Smooth muscle cell (in vitro differentiated cells): ENCODE results near the gene TAF10. TPM values are rescaled to one million over a fixed set of nuclear protein-coding genes. Genes with fewer than 3 reads are reported as not detected.

ENCODE experiments used
- DNase-seq: peaks from one replicate; lab custom pipeline; 2025; ENCODE audit not compliant: unreplicated experiment; lab: John Stamatoyannopoulos, UW
- H2AFZ ChIP-seq: fragments of 200-600 bp; sonication (generic); 2 replicates; pipeline ENCODE4 v1.6.0; 2016; ENCODE audit warnings: antibody characterized with exemption, low read depth, mild to moderate bottlenecking
- H3F3A ChIP-seq: fragments of 200-600 bp; sonication (generic); 2 replicates; pipeline ENCODE4 v1.6.0; 2017; ENCODE audit warnings: antibody characterized with exemption, low read depth
- H3K27ac ChIP-seq: fragments of 200-600 bp; sonication (generic); 2 replicates; pipeline ENCODE4 v1.5.1; 2016; ENCODE audit warnings: low read depth, mild to moderate bottlenecking
- H3K27me3 ChIP-seq: fragments of 200-600 bp; sonication (generic); 2 replicates; pipeline ENCODE4 v1.6.1; 2016; ENCODE audit warnings: low read depth, mild to moderate bottlenecking
- H3K36me3 ChIP-seq: fragments of 200-600 bp; sonication (generic); 2 replicates; pipeline ENCODE4 v1.5.1; 2016; ENCODE audit warnings: low read depth
- H3K4me1 ChIP-seq: fragments of 200-600 bp; sonication (generic); 2 replicates; pipeline ENCODE4 v1.5.1; 2016; ENCODE audit warnings: low read depth
- H3K4me2 ChIP-seq: fragments of 200-600 bp; sonication (generic); 2 replicates; pipeline ENCODE4 v1.6.0; 2016; ENCODE audit warnings: mild to moderate bottlenecking
- H3K4me3 ChIP-seq: fragments of 200-600 bp; sonication (generic); 2 replicates; pipeline ENCODE4 v1.5.1; 2016; ENCODE audit warnings: mild to moderate bottlenecking
- H3K79me2 ChIP-seq: fragments of 200-600 bp; sonication (generic); 2 replicates; pipeline ENCODE4 v1.6.0; 2016; ENCODE audit warnings: low read depth, mild to moderate bottlenecking
- H3K9ac ChIP-seq: fragments of 200-600 bp; sonication (generic); 2 replicates; pipeline ENCODE4 v1.6.0; 2016; ENCODE audit warnings: low read depth
- H3K9me3 ChIP-seq: fragments of 200-600 bp; sonication (generic); replicated peaks from 2 replicates; pipeline ENCODE4 v1.5.1; 2016; ENCODE audit warnings: low read depth
- H4K20me1 ChIP-seq: fragments of 200-600 bp; sonication (generic); 2 replicates; pipeline ENCODE4 v1.6.0; 2016; ENCODE audit warnings: low read depth
- WGBS: methylation state at CpG from one replicate; pipeline ENCODE4 v1.1.7; 2016; ENCODE audit warnings: low lambda C conversion rate; 5-methylcytosine and 5-hydroxymethylcytosine counted together
- polyA plus RNA-seq: library from polyadenylated mRNA; unstranded; fragments of >200 nt; fragmentation: Nextera tagmentation; extraction: Ambion mirVana; gene quantifications from 2 replicates; pipeline ENCODE4 v1.2.1, GENCODE V29; 2016
- total RNA-seq: library from RNA; depleted of rRNA; stranded (reverse); fragments of >200 nt; gene quantifications from 2 replicates; pipeline ENCODE4 v1.2.3, GENCODE V29; 2014
- TF ChIP-seq, protein P1 (sequence below): fragments of 200-600 bp; sonication (generic); IDR thresholded peaks from 2 replicates; pipeline ENCODE4 v1.5.1; 2017; ENCODE audit warnings: borderline replicate concordance, mild to moderate bottlenecking, antibody characterized with exemption; ENCODE audit not compliant: insufficient read depth, poor library complexity, severe bottlenecking

Gene TAF10
- total and polyA plus RNA-seq, 2 experiments from 2014 or later, result 83.3 to 373 TPM

DNA sequence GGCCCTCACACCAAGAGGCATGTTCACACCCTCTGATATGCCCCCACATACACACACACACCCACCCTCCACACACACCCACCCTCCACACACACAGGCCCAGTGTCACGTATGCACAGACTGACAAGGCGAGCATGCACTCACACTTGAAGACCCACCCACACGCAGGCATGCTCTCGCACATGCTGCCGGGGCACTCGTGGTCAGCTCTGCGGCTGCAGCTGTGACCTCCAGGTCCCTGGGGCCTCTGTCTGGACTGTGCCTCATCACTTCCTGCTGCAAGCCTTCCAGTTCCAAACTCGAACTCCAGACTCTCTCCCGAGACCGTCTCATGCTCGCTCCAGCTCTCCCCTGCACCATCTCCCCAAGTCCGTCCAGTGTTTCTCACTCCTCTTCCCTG, 34.1 kb upstream of the TAF10 start:
- H3K36me3 ChIP-seq, result no peaks in the 10 kb centered on the region
- no peak overlapping the region for H3K9ac ChIP-seq
- H4K20me1 ChIP-seq, result peaks cover 49% of the 10 kb centered on the region
- peak overlapping the region; percentile 73 for H3K27ac ChIP-seq
- TF ChIP-seq, protein P1, sequence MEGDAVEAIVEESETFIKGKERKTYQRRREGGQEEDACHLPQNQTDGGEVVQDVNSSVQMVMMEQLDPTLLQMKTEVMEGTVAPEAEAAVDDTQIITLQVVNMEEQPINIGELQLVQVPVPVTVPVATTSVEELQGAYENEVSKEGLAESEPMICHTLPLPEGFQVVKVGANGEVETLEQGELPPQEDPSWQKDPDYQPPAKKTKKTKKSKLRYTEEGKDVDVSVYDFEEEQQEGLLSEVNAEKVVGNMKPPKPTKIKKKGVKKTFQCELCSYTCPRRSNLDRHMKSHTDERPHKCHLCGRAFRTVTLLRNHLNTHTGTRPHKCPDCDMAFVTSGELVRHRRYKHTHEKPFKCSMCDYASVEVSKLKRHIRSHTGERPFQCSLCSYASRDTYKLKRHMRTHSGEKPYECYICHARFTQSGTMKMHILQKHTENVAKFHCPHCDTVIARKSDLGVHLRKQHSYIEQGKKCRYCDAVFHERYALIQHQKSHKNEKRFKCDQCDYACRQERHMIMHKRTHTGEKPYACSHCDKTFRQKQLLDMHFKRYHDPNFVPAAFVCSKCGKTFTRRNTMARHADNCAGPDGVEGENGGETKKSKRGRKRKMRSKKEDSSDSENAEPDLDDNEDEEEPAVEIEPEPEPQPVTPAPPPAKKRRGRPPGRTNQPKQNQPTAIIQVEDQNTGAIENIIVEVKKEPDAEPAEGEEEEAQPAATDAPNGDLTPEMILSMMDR, result no peak
- H3K4me1 ChIP-seq, result peaks cover 11% of the 10 kb centered on the region
- H3K9me3 ChIP-seq, result no peaks in the 10 kb centered on the region
- no peak overlapping the region for H2AFZ ChIP-seq
- no peaks in the 10 kb centered on the region for H3K27me3 ChIP-seq
- H3F3A ChIP-seq, result peaks cover 9% of the 10 kb centered on the region
- peaks cover 32% of the 10 kb centered on the region for H3K79me2 ChIP-seq
- no peak for DNase-seq
- WGBS, result 51% methylated on average over 12 of the region's 12 CpGs
- H3K4me2 ChIP-seq, result peak overlapping the region; percentile 61
- peak overlapping the region; percentile 14 for H3K4me3 ChIP-seq

DNA sequence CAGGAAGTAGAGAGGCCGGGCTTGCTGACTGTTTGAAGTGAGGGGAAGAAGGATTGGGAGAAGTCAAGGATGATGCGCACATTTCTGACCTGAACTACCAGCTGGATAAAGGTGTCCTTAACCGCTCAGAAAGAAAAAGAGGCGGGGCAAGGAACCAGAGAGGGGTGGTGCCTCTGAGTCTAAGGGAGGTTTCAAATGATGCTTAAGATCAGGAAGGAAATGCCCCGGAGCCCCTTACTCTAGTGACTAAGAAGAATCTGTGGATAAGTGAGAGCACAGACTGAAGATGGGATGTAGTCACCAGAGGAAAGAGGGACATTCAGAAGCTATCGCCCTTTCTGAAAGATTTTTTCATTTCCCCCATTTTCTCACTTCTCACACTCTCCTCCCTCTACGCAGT, 30.9 kb upstream of the TAF10 start:
- H4K20me1 ChIP-seq, result peaks cover 62% of the 10 kb centered on the region
- H3K4me3 ChIP-seq, result no peak overlapping the region
- H3K9ac ChIP-seq, result no peak overlapping the region
- H3K27ac ChIP-seq, result no peak overlapping the region
- WGBS, result 94% methylated on average over 7 of the region's 7 CpGs
- peaks cover 30% of the 10 kb centered on the region for H3K79me2 ChIP-seq
- no peak overlapping the region for H2AFZ ChIP-seq
- H3K36me3 ChIP-seq, result no peaks in the 10 kb centered on the region
- no peaks in the 10 kb centered on the region for H3K27me3 ChIP-seq
- TF ChIP-seq, protein P1, result no peak
- peaks cover 4% of the 10 kb centered on the region for H3F3A ChIP-seq
- no peaks in the 10 kb centered on the region for H3K9me3 ChIP-seq
- H3K4me2 ChIP-seq, result no peak overlapping the region
- no peak for DNase-seq
- peaks cover 11% of the 10 kb centered on the region for H3K4me1 ChIP-seq

DNA sequence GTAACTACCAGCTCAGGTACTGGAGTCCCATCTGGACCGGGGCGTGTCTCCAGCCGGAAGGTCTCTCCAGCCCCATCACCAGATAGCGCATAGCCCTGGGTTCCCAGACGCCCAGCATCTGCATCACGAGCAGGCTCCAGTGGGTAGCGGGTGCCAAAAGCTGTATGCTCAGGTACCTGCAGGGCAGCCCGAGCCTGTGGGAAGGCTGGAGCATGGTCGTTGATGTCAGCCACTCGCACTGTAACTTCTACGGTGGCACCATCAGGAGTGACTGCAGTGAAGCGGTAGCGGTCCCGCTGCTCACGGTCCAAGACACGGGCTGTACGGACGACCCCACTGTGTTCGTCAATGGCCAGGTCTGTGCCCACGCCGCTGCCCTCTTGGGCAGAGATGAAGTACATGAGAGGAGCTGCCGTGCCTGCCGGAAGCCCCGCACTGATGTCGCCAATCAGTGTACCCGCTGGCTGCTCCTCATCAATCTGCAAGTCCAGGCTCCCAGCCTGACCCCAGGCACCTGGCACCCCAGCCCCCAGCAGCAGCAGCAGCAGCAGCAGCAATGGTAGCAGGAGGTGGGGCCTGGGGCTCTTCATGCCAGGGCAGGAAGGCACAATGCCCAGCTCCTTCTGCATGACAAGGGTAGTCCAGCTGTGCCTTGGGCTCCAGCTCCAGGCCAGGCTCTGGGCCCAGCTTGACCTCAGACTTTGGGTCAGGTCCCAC, 29.1 kb upstream of the TAF10 start:
- Histone ChIP-seq H2AFZ (no peak overlapping the region), H3K36me3 (no peaks in the 10 kb centered on the region), H3K27me3 (no peaks in the 10 kb centered on the region), H3K9me3 (no peaks in the 10 kb centered on the region), H3F3A (no peaks in the 10 kb centered on the region), H3K4me2 (no peak overlapping the region), H3K9ac (no peak overlapping the region), H3K79me2 (peaks cover 37% of the 10 kb centered on the region), H4K20me1 (peaks cover 68% of the 10 kb centered on the region), H3K27ac (no peak overlapping the region), H3K4me3 (no peak overlapping the region), H3K4me1 (no peaks in the 10 kb centered on the region)
- TF ChIP-seq, protein P1, result no peak
- DNase-seq, result no peak
- 97% methylated on average over 26 of the region's 26 CpGs for WGBS
